SK-N-SH treated with all-trans-retinoic acid at 6 μM for 48 hours (cell line): ENCODE measurements around the gene TXNRD2.

ENCODE experiments used
- ATAC-seq: fragments of 200-7000 bp; cut with Tn5 transposase; 3 replicates; pipeline ENCODE4 v1.9.1; 2020; ENCODE audit warnings: mild to moderate bottlenecking, moderate library complexity
- ARNTL ChIP-seq: fragments of 450-650 bp; formaldehyde crosslinking; IDR thresholded peaks from 2 replicates; pipeline ENCODE4 v1.5.0; 2020; ENCODE audit warnings: low read depth, mild to moderate bottlenecking, moderate library complexity, borderline replicate concordance
- BACH2 ChIP-seq: fragments of 250-450 bp; sonication (Bioruptor Pico); IDR thresholded peaks from 2 replicates; pipeline ENCODE4 v1.9.0; 2021; ENCODE audit warnings: mild to moderate bottlenecking, borderline replicate concordance
- CREB5 ChIP-seq: fragments of 250-450 bp; sonication (Bioruptor Pico); IDR thresholded peaks from 2 replicates; pipeline ENCODE4 v1.5.1; 2020; ENCODE audit warnings: low read depth, mild to moderate bottlenecking, moderate library complexity
- CSDC2 ChIP-seq: fragments of 250-450 bp; sonication (Bioruptor Pico); IDR thresholded peaks from 2 replicates; pipeline ENCODE4 v1.5.0; 2020; ENCODE audit warnings: mild to moderate bottlenecking, moderate library complexity
- ESRRG ChIP-seq: fragments of 250-450 bp; sonication (Bioruptor Pico); IDR thresholded peaks from 2 replicates; pipeline ENCODE4 v1.6.1; 2021; ENCODE audit warnings: mild to moderate bottlenecking
- ISL1 ChIP-seq: fragments of 250-450 bp; sonication (Bioruptor Pico); IDR thresholded peaks from 2 replicates; pipeline ENCODE4 v2.1.2; 2022; ENCODE audit warnings: mild to moderate bottlenecking, moderate library complexity
- OSR1 ChIP-seq: fragments of 250-450 bp; sonication (Bioruptor Pico); IDR thresholded peaks from 2 replicates; pipeline ENCODE4 v1.8.0; 2022; ENCODE audit warnings: moderate library complexity, mild to moderate bottlenecking, inconsistent platforms
- PATZ1 ChIP-seq: fragments of 250-450 bp; sonication (Bioruptor Pico); IDR thresholded peaks from 2 replicates; pipeline ENCODE4 v1.8.0; 2020; ENCODE audit warnings: mild to moderate bottlenecking, moderate library complexity, borderline replicate concordance
- SNAI2 ChIP-seq: fragments of 250-450 bp; sonication (Bioruptor Pico); IDR thresholded peaks from 2 replicates; pipeline ENCODE4 v1.5.0; 2020; ENCODE audit warnings: mild to moderate bottlenecking, moderate library complexity
- TCF4 ChIP-seq: fragments of 250-450 bp; sonication (Bioruptor Pico); IDR thresholded peaks from 2 replicates; pipeline ENCODE4 v1.8.0; 2021; ENCODE audit warnings: mild to moderate bottlenecking, moderate library complexity, borderline replicate concordance
- TOX ChIP-seq: fragments of 250-450 bp; sonication (Bioruptor Pico); IDR thresholded peaks from 2 replicates; pipeline ENCODE4 v1.8.0; 2021; ENCODE audit warnings: mild to moderate bottlenecking, moderate library complexity, borderline replicate concordance
- TSHZ2 ChIP-seq: fragments of 250-450 bp; sonication (Bioruptor Pico); IDR thresholded peaks from 2 replicates; pipeline ENCODE4 v1.5.0; 2020; ENCODE audit warnings: mild to moderate bottlenecking, moderate library complexity
- ZC3H10 ChIP-seq: fragments of 250-450 bp; sonication (Bioruptor Pico); IDR thresholded peaks from 2 replicates; pipeline ENCODE4 v1.5.1; 2021; ENCODE audit warnings: mild to moderate bottlenecking, moderate library complexity
- ZFP3 ChIP-seq: fragments of 250-450 bp; sonication (Bioruptor Pico); IDR thresholded peaks from 2 replicates; pipeline ENCODE4 v1.5.0; 2020; ENCODE audit warnings: mild to moderate bottlenecking, moderate library complexity
- ZFP30 ChIP-seq: fragments of 450-650 bp; formaldehyde crosslinking; IDR thresholded peaks from 2 replicates; pipeline ENCODE4 v1.5.0; 2022; ENCODE audit warnings: mild to moderate bottlenecking, moderate library complexity
- ZNF565 ChIP-seq: fragments of 450-650 bp; formaldehyde crosslinking; conservative IDR thresholded peaks from 2 replicates; pipeline ENCODE4 v1.5.0; 2020; ENCODE audit warnings: low read depth, mild to moderate bottlenecking, moderate library complexity

Gene TXNRD2

GRCh38 chr22:19891317-19892256 is 50.0 kb downstream of the TXNRD2 start:
- peak; percentile 87 for ATAC-seq
- TF ChIP-seq ZNF565 (CRISPR knock-in tag) (no peak), TCF4 (CRISPR knock-in tag) (peak; percentile 74; the same call in 1 of the 2 replicates), BACH2 (CRISPR knock-in tag) (no peak), TOX (CRISPR knock-in tag) (no peak), TSHZ2 (CRISPR knock-in tag) (no peak; the same call in 1 of the 2 replicates), ISL1 (CRISPR knock-in tag) (no peak), PATZ1 (CRISPR knock-in tag) (peak; percentile 19; the same call in 1 of the 2 replicates), ZFP3 (CRISPR knock-in tag) (no peak)
- TF ChIP-seq, all 23 proteins: peak for 2

GRCh38 chr22:19890502-19891316 is 50.9 kb downstream of the TXNRD2 start:
- ATAC-seq: no peak
- TF ChIP-seq CREB5 (no peak), OSR1 (no peak)

- ATAC-seq: no peak
- TF ChIP-seq ARNTL (CRISPR knock-in tag) (no peak), ESRRG (CRISPR knock-in tag) (no peak), BACH2 (CRISPR knock-in tag) (no peak), ZNF565 (CRISPR knock-in tag) (no peak)
These were observed 51.7 kb downstream of the TXNRD2 start for GRCh38 chr22:19889951-19890350.

GRCh38 chr22:19888131-19888746 is 53.4 kb downstream of the TXNRD2 start:
- TF ChIP-seq ZC3H10 (CRISPR knock-in tag) (no peak), ZNF565 (CRISPR knock-in tag) (no peak), CSDC2 (CRISPR knock-in tag) (no peak), ESRRG (CRISPR knock-in tag) (no peak), PATZ1 (CRISPR knock-in tag) (no peak), BACH2 (CRISPR knock-in tag) (no peak), ZFP30 (CRISPR knock-in tag) (no peak), ISL1 (CRISPR knock-in tag) (no peak), TSHZ2 (CRISPR knock-in tag) (no peak), ZFP3 (CRISPR knock-in tag) (no peak), SNAI2 (CRISPR knock-in tag) (no peak)
- no peak for ATAC-seq
